GM21737 (cell line): ENCODE data around the gene CCDC68.
A peak's percentile ranks its signal among the peaks of the same experiment; 100 is the strongest.

ENCODE experiments used
- ATAC-seq: cut with Tn5 transposase; IDR thresholded peaks from one replicate; pipeline ENCODE4 v1.9.1; 2021; ENCODE audit warnings: mild to moderate bottlenecking, moderate library complexity; ENCODE audit not compliant: unreplicated experiment

The CCDC68 gene

DNA sequence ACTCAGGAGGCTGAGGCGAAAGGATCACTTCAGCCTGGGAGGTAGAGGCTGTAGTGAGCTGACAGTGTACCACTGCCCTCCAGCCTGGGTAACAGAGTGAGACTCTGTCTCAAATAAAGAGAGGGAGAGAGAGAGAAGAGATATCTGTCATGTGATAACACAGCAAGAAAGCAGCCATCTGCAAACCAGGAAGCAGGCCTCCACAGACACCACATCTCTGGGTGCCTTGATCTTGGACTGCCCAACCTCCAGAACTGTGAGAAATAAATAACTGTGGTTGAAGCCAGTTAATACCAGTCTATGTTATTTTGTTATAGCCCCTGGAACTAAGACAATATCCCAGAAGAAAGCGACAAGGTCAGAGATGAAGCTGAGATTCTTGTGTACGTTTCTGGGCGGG is 2.6 kb upstream of the CCDC68 start:
- ATAC-seq, result no peak

- no peak for ATAC-seq
These were observed 1.8 kb upstream of the CCDC68 start for GRCh38 chr18:54961016-54961423.

DNA sequence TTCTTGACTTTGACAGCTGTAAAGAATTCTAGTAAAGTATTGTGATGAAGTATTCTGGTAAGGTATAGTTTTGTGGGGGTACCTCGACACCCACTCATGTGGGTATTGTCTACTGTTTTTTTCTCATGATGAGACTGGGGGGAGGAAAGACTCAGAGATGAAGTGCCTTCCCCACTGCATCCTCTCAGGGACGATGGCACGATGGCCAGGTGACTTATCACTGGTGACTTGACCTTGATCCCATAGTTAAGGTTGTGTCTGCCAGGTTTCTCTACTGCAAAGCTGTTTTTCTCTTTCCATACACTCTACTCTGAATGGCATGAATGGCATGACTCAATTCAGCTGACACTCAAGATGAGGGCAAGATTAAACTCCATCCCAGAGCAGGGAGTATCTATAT is 936 bp upstream of the CCDC68 start:
- ATAC-seq, result no peak

DNA sequence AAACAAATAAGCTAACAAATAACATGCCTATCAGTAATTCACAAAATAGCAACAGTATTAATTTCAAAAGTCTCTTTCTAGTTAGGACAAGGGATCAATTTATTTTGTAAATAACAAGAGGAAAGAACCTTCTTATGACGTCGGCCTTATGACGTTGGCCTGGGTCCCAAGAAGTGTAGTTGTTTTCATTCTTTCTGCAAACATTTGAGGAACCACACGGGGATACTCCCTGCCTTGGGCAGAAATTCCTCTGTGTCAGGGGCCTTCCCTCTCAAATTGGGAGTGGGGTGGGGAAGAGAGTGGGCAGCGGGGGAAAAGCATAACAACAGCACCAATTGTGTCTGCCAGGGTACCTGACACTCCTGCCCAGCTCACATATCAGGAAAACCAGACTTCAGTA is 1.3 kb downstream of the CCDC68 start:
- ATAC-seq, result no peak

- ATAC-seq, result no peak
These were observed 1.9 kb downstream of the CCDC68 start for GRCh38 chr18:54957296-54957832.

GRCh38 chr18:54956506-54956905 is 2.8 kb downstream of the CCDC68 start:
- no peak for ATAC-seq

- ATAC-seq, result no peak
These were observed 7.2 kb downstream of the CCDC68 start for GRCh38 chr18:54952026-54952425.

- ATAC-seq, result no peak
These were observed 9.0 kb downstream of the CCDC68 start for GRCh38 chr18:54950221-54950620.

- ATAC-seq, result no peak
These were observed 9.7 kb downstream of the CCDC68 start for GRCh38 chr18:54949588-54949987.

DNA sequence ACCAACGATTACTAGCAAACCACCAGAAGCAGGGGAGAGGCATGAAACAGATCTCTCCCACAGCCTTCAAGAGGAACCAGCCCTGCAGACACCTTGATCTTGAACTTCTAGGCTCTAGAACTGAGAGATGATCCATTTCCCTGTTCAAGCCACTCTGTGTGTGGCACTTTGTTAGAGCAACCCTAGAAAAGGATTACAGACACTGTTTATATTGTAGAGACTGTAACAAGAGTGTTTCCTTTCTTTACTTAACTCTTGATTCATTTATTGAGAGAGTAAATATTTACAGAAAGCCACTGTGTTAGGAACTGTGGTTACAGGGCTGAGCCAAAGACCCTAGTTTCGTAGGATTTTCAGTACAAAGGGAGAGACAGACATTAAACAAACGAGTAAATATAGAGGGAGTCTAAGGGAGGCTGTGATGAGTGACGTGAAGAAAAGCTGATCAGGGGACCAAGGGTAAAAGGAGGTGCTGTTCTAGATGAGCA is 10.9 kb downstream of the CCDC68 start:
- ATAC-seq, result no peak

DNA sequence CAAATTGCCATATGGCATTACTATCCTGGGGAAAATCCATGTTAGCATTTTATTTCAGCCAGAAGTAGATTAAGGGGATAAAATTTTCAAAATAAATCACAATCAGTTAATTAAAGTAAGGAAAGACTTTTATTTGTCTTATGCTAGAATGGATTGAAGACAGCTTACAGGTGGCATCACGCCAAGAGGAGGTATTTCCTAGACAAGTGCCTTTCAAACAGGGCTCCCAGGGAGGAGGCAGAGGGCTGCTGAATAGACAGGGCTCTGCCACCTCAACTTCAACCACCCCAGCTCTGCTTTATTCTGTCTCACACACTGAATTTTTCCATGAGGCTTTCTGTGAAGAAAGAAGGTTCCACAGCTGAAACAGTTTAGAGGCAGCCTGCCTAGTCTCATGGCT is 12.2 kb downstream of the CCDC68 start:
- no peak for ATAC-seq

DNA sequence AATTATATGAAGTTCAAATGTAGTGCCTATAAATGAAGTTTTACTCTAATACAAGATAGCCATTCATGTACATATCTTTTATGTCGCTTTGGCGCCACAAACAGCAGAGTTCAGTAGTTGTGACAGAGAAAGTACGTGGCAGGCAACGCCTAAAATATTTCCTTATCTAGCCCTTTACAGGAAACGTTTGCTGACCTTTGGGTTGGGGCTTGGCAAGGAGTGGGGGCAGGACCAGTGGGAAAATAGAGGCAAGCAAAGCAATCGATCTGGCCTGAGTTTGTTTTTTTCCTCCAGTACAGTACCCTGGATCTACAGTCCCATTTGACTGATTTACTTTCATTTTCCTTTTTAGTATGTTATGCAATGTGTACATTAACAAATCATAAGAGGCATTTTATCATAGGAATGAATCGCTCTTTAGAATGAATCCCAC is 13.1 kb downstream of the CCDC68 start:
- ATAC-seq, result peak; percentile 74

DNA sequence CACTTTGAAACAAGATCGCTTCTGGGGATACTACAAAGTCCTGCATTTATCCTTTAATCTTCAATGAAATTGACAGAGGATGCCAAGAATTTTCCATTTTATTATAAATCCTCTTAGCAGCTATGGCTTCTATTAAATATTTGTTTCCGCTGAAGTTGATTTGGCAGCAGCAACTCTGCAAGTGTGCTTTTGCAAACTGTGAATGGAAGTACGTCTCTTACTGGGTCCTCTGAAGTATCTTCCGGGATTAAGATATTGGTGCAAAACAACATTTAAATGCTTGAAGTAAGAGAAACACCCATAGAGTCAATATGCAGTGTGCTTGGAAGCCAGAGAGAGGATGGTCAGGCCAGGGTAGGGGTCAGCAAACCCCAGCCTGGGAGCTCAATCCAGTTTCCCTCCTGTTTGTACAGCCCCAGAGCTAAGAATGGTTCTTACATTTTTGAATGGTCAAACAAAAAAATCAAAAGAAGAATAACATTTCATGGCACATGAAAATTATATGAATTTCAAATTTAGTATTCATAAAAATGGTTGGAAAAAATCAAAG is 13.6 kb downstream of the CCDC68 start:
- no peak for ATAC-seq

GRCh38 chr18:54942569-54942968 is 16.7 kb downstream of the CCDC68 start:
- ATAC-seq, result no peak

DNA sequence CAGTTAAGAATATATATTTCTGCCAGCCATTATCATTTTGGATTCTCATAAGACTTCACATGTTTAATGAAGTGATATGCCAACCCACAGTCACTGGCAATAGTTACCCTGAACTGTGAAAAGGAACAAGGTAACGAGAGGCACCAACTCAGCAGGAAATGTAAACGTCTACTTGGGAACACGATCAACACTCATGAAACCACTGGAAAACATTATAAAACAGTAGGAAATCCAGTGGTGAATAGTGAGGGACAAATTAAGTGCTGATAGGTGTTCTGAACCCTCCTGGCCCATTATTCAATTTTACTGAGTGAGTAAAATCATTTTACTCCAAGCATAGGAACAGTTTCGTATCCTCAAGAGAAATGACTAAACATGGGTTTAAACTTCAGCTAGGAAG is 17.1 kb downstream of the CCDC68 start:
- no peak for ATAC-seq

- ATAC-seq, result no peak
These were observed 19.8 kb downstream of the CCDC68 start for GRCh38 chr18:54939361-54939917.

DNA sequence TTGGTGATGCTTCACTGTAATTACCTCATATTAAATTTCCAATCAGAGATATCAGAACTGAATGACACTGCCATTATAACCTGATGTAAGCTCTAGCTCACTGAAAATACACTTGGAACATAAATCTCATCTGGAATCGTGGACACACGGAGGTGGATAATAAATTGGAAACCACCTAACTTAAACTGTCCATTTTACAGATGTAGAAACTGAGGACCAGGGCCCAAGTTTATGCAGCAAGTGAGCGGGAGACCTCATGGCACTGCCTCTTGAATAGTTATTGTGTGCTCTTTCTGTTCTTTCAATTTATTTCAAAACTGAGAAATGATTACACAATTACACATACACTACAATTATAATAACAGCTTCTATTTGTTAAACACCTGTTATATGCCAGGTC is 20.8 kb downstream of the CCDC68 start:
- ATAC-seq, result no peak

- no peak for ATAC-seq
These were observed 26.8 kb downstream of the CCDC68 start for GRCh38 chr18:54932472-54932871.

DNA sequence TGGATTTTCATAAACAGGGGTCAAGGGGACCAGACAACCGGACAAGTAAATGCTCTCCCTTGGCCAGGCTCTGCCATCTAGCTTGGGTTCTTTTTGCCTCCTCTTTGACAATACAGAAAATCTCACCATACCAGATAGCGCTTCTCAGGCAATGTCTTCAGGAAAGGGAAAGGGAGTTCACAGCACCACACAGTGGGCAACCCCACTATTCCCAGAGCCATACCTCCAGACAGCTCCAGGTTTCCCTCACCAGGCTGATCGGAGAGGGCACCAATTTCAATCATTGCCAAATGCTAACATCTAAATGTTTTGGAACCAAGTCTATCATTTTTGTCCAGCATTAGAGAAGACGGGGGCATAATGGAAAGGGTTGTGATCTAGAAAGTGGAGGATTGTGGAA is 28.1 kb downstream of the CCDC68 start:
- no peak for ATAC-seq

- no peak for ATAC-seq
These were observed 31.0 kb downstream of the CCDC68 start for GRCh38 chr18:54928236-54928635.

DNA sequence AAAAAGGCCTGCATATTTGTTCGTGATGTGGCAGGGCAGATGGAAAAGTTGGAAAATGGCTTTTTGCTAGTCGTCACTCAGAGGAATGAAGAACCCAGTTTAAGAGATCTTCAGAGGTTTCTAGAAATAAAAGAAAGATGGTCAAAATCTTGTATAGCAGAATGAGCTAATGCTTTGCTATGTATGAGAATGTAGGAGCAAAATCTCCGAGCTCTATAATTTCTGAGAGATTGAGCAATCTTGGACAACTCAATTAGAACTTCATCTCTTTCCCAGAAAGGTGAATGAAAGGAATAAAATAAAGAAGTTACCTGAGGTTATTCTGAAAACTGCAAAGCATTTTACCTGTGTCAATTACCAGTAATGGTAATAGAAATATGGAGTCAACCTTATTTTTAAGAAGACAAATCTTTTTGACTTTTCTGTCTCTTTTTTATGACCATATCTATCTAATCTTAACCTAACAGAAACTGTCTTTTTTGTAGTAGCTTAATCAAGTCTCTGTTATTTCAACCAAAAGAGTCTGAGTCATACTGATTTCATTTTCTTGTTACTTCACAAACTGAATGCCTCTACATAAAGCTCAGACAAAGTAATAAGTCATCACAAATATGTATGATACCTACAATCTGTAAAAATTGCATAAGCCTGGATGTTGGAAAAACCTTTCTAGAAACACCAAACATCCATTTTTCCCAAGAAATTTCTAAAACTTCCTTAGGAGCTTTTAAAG is 32.5 kb downstream of the CCDC68 start:
- no peak for ATAC-seq

- ATAC-seq, result no peak
These were observed 34.3 kb downstream of the CCDC68 start for GRCh38 chr18:54924948-54925347.
